IgD-negative memory B cell (primary cell): ENCODE data around the gene PRCD. TPM values are rescaled to one million over a fixed set of nuclear protein-coding genes. Genes with fewer than 3 reads are reported as not detected.
"Not testable (repeated sequence)": the region's sequence is repeated elsewhere in the genome, so short reads cannot be mapped to it uniquely, and the experiment has no call there.

Source experiments
- H3K27ac Mint-ChIP-seq, 3 donors: one replicate each; pipeline ENCODE4 v1.8.0; 2020 to 2022; ENCODE audit warnings: mild to moderate bottlenecking in 3 of 3, mixed read lengths in 3 of 3, moderate library complexity in 1 of 3
- H3K27me3 Mint-ChIP-seq: one replicate; pipeline ENCODE4 v1.8.0; 2021; ENCODE audit warnings: mixed read lengths
- H3K36me3 Mint-ChIP-seq: one replicate; pipeline ENCODE4 v1.8.0; 2020; ENCODE audit warnings: mild to moderate bottlenecking, mixed read lengths
- H3K4me1 Mint-ChIP-seq, 3 donors: one replicate each; pipeline ENCODE4 v1.8.0; 2020 to 2022; ENCODE audit warnings: mixed read lengths in 3 of 3, mild to moderate bottlenecking in 1 of 3
- H3K4me3 Mint-ChIP-seq, 4 donors: one replicate each; pipeline ENCODE4 v1.8.0; 2020 to 2022; ENCODE audit warnings: mild to moderate bottlenecking in 4 of 4, mixed read lengths in 4 of 4, moderate library complexity in 3 of 4
- H3K9me3 Mint-ChIP-seq, 3 donors: one replicate each; pipeline ENCODE4 v1.8.0; 2020 to 2021; ENCODE audit warnings: mixed read lengths in 3 of 3, mild to moderate bottlenecking in 1 of 3
- polyA plus RNA-seq: library from polyadenylated mRNA; unstranded; fragments of 300-500 nt; fragmentation: Illumina TruSeq; gene quantifications from one replicate; pipeline ENCODE4 v1.2.3, GENCODE V29; 2021

Gene PRCD
- polyA plus RNA-seq, 1 donor from 2014 or later, result 24.4 TPM

DNA sequence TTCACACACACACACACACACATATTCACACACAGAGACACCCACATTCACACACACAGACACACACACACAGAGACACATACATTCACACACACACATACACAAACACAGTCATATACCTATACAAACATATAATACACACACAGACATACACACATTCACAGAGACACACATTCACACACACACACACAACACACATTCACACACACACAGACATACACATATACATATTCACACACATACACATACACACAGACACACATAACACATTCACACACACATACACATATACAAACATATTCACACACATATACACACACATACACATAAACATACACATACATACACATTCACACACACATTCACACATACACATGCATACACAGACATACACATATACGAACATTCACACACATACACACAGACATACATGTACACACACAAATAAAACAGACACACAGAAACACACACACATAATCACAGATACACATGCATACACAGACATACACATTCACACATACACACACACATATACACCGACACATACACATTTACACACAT lies 7.9 kb downstream of the PRCD start:
- Mint-ChIP-seq H3K4me1 (no peaks in the 10 kb centered on the region), H3K4me3 (no peak overlapping the region), H3K9me3 (no peaks in the 10 kb centered on the region), H3K27ac (no peak overlapping the region), H3K27me3 (no peaks in the 10 kb centered on the region), H3K36me3 (peaks cover 2% of the 10 kb centered on the region)

DNA sequence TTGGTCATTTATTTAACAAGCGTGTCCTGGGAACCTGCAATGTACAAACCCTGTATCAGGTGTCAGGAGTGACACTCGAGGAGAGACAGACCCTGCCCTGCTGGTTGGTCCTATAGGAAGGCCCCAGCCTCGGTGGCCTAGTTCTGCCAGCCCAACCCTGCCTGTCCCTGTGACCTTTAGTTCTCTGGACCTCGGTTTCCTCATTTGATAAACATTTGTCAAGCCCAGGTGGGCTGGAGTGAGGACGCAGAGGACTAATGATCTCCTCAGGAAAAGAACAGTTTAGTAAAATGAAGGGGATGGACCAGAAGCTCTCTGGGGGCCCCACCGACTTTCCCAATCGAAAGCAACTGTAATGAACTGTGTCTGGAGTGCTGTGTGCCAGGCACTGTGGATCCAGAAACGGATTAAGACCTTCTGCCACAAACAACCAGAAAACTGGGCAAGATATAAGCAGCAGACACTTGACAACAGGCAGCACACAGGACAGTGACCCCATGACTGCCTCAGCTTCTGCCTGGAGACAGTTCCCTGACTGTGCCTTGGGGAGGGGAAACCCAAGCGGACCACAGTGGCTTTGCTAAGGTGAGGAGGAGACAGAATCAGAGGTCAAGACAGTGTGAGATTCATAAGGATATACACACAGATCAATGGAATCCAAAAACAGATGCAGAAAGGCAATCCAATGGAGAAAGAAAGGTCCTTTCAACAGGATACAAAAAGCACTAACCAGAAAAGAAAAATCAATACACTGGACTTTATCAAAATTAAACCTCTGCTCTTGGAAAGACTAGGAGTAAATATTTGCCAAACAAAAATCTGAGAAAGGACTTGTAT lies 8.8 kb downstream of the PRCD start:
- Mint-ChIP-seq H3K36me3 (peaks cover 2% of the 10 kb centered on the region), H3K9me3 (no peaks in the 10 kb centered on the region), H3K27ac (no peak overlapping the region), H3K4me1 (no peaks in the 10 kb centered on the region), H3K27me3 (no peaks in the 10 kb centered on the region), H3K4me3 (no peak overlapping the region)

DNA sequence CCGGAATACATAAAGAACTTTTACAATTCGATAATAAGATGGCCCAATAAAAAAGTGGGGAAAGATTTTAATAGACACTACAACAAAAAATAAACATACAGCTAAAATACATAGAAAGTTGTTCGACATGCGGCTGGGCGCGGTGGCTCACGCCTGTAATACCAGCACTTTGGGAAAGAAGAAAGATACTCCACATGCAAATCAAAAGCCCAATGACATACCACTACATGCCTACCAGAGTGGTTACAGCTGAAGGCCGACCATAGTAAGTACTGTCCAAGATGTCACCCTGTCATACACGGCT lies 9.3 kb downstream of the PRCD start:
- Mint-ChIP-seq H3K27ac (no peak overlapping the region), H3K36me3 (peaks cover 2% of the 10 kb centered on the region), H3K9me3 (no peaks in the 10 kb centered on the region), H3K4me1 (no peaks in the 10 kb centered on the region), H3K4me3 (no peak overlapping the region), H3K27me3 (no peaks in the 10 kb centered on the region)

DNA sequence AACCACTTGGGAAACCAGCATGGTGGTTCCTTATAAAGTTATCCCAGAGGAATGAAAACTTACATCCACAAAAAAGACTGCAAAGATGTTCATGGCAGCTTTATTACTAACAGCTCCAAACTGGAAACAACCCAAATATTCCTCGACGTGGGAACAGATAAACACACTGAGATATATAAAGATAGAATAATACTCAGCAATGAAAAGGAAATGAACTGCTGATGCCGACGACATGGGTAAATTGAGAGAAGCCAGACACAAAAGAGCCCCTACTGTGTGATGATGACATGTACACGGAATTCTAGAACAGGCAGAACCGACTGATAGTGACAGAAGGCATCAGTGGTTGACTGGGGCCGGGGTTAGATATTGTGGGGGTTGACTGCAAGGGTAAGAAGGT lies 9.7 kb downstream of the PRCD start:
- Mint-ChIP-seq H3K27me3 (no peaks in the 10 kb centered on the region), H3K36me3 (peaks cover 2% of the 10 kb centered on the region), H3K4me3 (no peak overlapping the region), H3K27ac (no peak overlapping the region), H3K4me1 (peaks cover 0 to under 1% (median 0%) of the 10 kb centered on the region in 3 donors), H3K9me3 (no peaks in the 10 kb centered on the region)

DNA sequence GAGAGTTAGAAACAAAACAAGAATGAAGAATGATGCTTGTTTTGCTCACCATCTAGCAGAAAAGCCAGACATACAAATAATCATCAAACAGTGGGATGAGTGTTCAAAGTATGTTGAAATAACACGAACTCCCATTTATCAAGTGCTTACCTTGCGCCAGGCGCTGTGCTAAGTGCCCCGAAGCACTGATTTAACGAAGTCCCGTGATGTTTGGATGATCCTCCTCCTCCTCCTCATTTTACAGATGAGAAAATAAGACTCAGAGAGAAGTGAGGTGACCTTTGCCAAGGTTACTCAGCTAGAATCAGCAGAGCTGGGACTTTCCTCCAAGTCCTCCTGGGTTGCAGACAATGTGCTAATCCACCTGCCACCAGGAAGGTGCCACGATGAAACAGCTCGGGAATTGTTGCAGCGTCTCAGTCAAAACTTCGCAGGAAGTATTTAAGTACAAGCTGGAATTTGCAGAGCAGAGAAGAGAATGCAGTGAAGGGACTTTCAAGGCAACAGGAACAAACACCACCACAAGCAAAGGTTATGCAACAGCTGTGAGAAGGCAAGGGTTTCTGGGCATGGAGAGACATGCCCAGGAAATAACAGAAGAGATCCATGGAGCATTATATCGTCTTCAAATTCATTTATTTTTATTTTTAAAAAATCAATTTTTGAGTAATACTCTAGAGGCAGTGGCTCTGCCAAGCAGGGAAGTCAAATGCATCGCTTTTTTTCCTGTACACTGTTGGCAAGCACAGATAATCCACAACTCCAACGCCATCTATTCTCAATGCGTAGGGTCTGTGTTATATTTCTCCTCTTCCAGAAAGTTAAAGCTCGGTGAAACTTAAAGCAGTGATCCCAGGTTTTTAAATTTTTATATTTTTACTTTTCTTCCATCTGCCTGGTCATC lies 11.1 kb downstream of the PRCD start:
- Mint-ChIP-seq H3K4me1 (peaks cover 2 to 4% (median 2%) of the 10 kb centered on the region in 3 donors), H3K27me3 (no peaks in the 10 kb centered on the region), H3K4me3 (no peak overlapping the region), H3K9me3 (no peaks in the 10 kb centered on the region), H3K27ac (no peak overlapping the region), H3K36me3 (peaks cover 2% of the 10 kb centered on the region)

DNA sequence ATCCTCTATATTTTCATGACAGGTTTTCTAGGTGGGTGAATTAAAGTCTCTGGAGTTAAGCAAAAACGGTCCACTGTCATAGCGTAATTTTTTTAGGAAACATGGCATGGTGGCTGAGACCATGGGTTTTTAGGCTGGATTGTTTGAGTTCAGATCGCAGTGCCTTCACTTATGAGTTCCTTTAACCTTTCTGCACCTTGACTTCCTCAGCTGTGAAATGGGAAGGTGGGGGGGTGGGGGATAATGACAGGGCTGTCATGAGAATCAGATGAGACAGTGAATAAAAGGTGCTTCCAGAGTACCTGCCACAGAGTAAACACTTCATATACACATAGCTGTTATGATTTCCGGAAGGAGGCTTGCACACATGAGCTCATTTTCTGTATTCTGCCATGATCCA lies 11.8 kb downstream of the PRCD start:
- Mint-ChIP-seq H3K27me3 (no peaks in the 10 kb centered on the region), H3K4me1 (peaks cover 2 to 6% (median 6%) of the 10 kb centered on the region in 3 donors), H3K4me3 (no peak overlapping the region), H3K36me3 (peaks cover 2% of the 10 kb centered on the region), H3K9me3 (no peaks in the 10 kb centered on the region), H3K27ac (no peak overlapping the region)

DNA sequence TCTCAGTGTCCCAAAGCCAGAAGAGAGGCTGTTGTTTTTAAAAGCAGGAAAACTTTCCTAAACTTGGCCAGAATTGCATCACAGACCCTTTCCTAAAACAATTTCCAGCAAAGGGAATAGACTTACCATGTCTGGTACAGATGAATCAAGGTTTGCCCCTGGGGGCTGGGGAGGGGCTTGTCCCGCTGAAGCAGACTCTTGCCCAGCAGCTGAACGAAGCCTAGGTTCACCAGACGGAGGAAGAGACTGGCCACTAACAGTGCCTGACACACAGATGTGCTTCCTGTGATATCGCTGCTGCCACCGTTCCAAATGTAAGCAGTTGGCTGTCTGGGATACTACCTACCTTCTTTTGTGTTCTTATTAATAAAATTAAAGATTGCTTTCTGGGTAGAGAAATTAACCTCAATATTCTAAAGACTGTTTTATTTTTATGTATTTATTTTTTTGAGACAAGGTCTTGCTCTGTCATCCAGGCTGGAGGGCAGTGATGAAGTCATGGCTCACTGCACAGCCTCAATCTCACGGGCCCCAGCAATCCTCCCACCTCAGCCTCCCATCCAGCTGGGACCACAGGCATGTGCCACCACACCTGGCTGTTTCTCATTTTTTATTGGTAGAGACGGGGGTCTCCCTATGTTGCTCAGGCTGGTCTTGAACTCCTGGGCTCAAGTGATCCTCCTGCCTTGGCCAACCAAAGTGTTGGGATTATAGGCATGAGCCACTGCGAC lies 13.5 kb downstream of the PRCD start:
- peaks cover 13 to 19% (median 17%) of the 10 kb centered on the region in 3 donors for H3K4me1 Mint-ChIP-seq
- no peak overlapping the region for H3K27ac Mint-ChIP-seq
- no peaks in the 10 kb centered on the region for H3K27me3 Mint-ChIP-seq
- no peak overlapping the region for H3K4me3 Mint-ChIP-seq
- no peaks in the 10 kb centered on the region for H3K9me3 Mint-ChIP-seq
- peaks cover 4% of the 10 kb centered on the region for H3K36me3 Mint-ChIP-seq

DNA sequence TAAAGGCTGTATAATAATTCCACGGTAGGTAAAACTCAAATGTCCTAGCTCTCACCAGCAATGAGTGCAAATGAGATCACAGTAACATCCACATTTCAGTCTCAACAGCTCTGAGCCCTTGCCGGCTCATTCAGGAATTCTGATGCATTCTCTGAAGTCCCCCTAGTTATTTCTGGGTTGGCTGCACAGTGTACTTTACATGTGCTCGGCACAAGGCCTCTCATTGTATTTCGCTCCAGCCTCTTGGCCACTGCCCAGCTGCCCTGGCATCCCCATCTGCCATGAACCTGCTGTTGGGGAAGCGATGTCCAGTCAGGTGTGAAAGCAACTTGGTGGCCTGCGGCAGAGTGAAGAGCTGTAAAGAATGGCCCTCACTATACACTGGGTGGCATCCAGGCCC lies 14.3 kb downstream of the PRCD start:
- Mint-ChIP-seq H3K27me3 (no peaks in the 10 kb centered on the region), H3K4me1 (peaks cover 19 to 26% (median 25%) of the 10 kb centered on the region in 3 donors), H3K36me3 (peaks cover 4% of the 10 kb centered on the region), H3K27ac (no peak overlapping the region), H3K9me3 (no peaks in the 10 kb centered on the region), H3K4me3 (peak overlapping the region in 2 of 4 donors; percentile 28 to 32)

DNA sequence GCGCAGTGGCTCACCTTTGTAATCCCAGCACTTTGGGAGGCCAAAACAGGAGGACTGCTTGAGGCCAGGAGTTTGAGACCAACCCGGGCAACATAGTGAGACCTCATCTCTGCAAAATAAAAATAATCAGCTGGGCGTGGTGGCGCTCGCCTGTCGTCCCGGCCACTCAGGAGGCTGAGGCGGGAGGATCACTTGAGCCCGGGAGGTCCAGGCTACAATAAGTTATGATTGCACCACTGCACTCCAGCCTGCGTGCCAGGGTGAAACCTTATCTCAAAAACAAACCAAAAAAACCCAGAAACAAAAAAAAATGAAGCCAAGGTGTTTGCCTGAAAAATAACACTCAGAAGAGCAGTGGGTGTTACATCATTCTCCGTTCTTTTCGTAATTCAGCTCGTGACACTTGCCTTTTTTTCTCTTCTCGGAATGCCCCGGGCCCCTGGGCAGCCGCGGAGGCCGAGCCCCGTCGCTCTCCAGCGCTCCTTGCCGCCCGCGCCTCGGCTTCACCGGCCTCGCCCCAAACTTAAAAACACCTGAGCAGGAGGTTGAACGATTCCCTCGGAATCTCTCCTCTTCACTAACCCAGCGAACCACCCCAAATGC lies 17.0 kb downstream of the PRCD start:
- H3K9me3 Mint-ChIP-seq, result no peaks in the 10 kb centered on the region
- H3K27me3 Mint-ChIP-seq, result no peaks in the 10 kb centered on the region
- peak overlapping the region; percentile 98 to 99 (median 98) for H3K27ac Mint-ChIP-seq
- H3K36me3 Mint-ChIP-seq, result peaks cover 7% of the 10 kb centered on the region
- H3K4me3 Mint-ChIP-seq, result peak overlapping the region; percentile 92 to 99 (median 97)
- H3K4me1 Mint-ChIP-seq, result peaks cover 37 to 39% (median 38%) of the 10 kb centered on the region in 3 donors

DNA sequence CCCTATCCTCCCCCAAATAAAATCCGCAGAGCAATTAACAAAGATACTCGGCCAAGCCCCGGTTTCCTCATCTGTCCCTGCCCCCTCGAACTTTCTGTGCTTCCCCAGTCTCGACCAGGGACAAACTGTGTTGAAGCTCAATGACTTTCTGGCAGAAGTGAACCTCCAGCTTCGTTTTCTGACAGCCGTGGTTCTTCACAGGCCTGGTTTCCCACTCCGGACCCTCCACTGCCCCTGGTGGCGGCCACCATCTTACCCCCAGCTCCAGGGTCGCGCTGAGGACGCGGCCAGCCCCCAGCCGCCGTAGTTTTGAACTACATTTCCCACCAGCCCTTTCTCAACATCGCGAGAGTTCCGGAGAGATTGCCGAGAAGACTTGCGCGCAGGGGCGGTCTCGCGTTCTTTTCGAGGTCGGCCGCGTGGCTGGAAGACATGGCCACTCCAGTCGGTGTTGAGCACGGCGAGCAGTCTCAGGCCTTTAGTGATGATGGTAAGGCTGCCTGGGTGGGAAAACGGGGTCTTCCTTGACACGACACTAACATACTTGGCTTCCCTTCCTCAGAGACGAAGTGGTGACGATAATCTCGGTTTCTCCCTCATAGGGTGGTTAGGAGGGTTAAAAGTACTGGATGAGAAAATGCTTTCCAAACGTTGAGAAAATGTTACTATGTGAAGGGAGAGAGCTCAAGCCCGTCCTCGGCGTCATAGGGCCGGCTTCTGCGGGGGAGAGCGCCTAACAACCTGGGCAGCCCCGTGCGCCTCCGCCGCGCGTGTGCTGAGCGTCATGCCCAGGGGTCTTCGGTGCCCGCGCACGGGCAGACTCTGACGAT lies 17.7 kb downstream of the PRCD start:
- Mint-ChIP-seq H3K36me3 (peaks cover 7% of the 10 kb centered on the region), H3K9me3 (no peaks in the 10 kb centered on the region), H3K4me3 (peak overlapping the region; percentile 92 to 99 (median 97)), H3K4me1 (peaks cover 39 to 41% (median 39%) of the 10 kb centered on the region in 3 donors), H3K27ac (peak overlapping the region; percentile 98 to 99 (median 98)), H3K27me3 (no peaks in the 10 kb centered on the region)

DNA sequence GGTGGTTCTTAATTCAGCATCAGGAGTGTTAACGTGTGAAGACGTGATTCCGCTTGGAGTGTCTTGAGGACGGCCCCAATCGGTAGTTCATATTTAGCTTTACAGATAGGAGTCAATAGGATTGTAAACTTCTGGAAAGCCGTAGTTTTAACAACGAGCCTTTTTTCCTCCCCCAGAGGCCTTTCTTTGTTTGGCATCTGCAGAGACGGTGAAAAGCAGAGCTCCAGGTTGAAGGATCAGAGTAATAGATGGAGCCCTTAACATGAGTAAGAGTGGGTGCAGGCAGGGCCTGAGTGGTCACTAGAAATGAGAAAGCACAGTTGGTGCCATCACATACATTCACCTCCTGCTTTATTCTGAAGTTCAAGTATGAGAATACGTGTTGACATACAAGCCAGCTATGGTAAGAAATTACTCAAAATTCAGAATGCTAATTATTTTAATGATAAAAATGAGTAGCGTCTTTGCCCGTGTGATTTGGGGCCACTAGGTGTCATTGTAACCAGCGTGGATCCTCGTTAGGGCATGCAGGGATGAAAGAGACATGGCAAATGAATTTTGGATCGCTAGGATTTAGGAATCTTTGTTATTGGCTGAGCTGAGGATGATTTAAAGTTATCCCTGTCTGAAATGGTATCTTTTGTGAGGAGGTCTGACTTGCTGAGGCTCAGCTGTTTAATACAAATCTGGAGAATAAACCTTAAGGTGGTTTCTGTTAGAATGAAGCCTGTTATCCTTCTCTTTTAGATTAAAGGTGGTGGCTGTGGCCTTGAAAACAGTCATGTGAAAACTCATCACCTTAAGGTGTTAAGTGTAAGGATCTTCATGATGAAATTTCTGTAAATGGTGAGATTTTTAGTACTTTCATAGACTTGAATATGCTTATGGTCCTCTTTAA lies 18.6 kb downstream of the PRCD start:
- Mint-ChIP-seq H3K4me1 (peaks cover 45 to 47% (median 45%) of the 10 kb centered on the region in 3 donors), H3K36me3 (peaks cover 12% of the 10 kb centered on the region), H3K27ac (peak overlapping the region; percentile 98 to 99 (median 98)), H3K4me3 (peak overlapping the region; percentile 92 to 99 (median 97)), H3K27me3 (no peaks in the 10 kb centered on the region), H3K9me3 (no peaks in the 10 kb centered on the region)

DNA sequence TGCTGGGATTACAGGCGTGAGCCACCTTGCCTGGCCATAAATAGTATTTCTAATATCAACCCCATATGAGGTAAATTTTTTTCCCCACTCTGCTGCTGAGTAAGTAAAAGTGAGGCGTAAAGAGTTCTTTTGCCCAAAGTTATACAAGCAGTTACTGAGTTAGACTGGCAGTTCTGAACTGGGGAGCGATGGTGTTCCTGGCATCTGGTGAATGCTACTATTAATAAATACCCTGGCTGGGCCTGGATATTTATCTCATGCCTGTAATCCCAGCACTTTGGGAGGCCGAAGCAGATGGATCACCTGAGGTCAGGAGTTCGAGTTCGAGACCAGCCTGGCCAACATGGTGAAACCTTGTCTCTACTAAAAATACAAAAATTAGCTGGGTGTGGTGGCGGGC lies 19.6 kb downstream of the PRCD start:
- peak overlapping the region in 1 of 3 donors; percentile 19 for H3K27ac Mint-ChIP-seq
- peaks cover 12% of the 10 kb centered on the region for H3K36me3 Mint-ChIP-seq
- not testable (repeated sequence) for H3K9me3 Mint-ChIP-seq, H3K27me3 Mint-ChIP-seq
- peaks cover 45 to 48% (median 45%) of the 10 kb centered on the region in 3 donors for H3K4me1 Mint-ChIP-seq
- H3K4me3 Mint-ChIP-seq, result peak overlapping the region in 3 of 4 donors; percentile 81 to 98 (median 96)
